PC-9 (cell line): ENCODE data around the gene DOCK3. TPM values are rescaled to one million over a fixed set of nuclear protein-coding genes. Genes with fewer than 3 reads are reported as not detected.

Experiments
- BruUV-seq: library from RNA; stranded (reverse); fragments of 400-500 nt; replicated peaks from 2 replicates; lab custom pipeline; 2021; lab: Mats Ljungman, UMichigan
- CTCF ChIA-PET: fragments of 300-600 bp; sonication (Branson Sonifier 250); formaldehyde crosslinking; loops from one replicate; lab custom pipeline; 2022; ENCODE audit warnings: antibody characterized with exemption; lab: Charles Lee
- POLR2A ChIA-PET: fragments of 300-600 bp; sonication (Branson Sonifier 250); formaldehyde crosslinking; loops from one replicate; lab custom pipeline; 2022; ENCODE audit warnings: antibody characterized with exemption; ENCODE audit not compliant: unreplicated experiment; lab: Charles Lee
- DNase-seq, 2 experiments: peaks; one replicate each; pipeline versions ENCODE4 v3.0.0 to v3.0.0-alpha.2; 2015 to 2022; ENCODE audit warnings: mixed read lengths in 1 of 2
- H2AFZ ChIP-seq: fragments of 200-600 bp; sonication (generic); 2 replicates; pipeline ENCODE4 v1.8.1; 2017; ENCODE audit warnings: antibody characterized with exemption
- H3F3A ChIP-seq: fragments of 200-600 bp; sonication (generic); 2 replicates; pipeline ENCODE4 v1.8.1; 2017; ENCODE audit warnings: antibody characterized with exemption, mild to moderate bottlenecking, low read depth; ENCODE audit not compliant: insufficient read depth
- H3K27ac ChIP-seq: fragments of 200-600 bp; sonication (generic); 2 replicates; pipeline ENCODE4 v1.6.1; 2016; ENCODE audit warnings: mixed run types
- H3K27me3 ChIP-seq: fragments of 200-600 bp; sonication (generic); 2 replicates; pipeline ENCODE4 v1.6.1; 2016; ENCODE audit warnings: low read depth, mixed run types; ENCODE audit not compliant: insufficient read depth
- H3K36me3 ChIP-seq: fragments of 200-600 bp; sonication (generic); 2 replicates; pipeline ENCODE4 v1.6.1; 2016; ENCODE audit warnings: low read depth, mixed run types
- H3K4me1 ChIP-seq: fragments of 200-600 bp; sonication (generic); replicated peaks from 2 replicates; pipeline ENCODE4 v1.6.1; 2016; ENCODE audit warnings: mixed run types; ENCODE audit not compliant: insufficient read depth
- H3K4me2 ChIP-seq: fragments of 200-600 bp; sonication (generic); 2 replicates; pipeline ENCODE4 v1.6.1; 2017; ENCODE audit warnings: mixed run types
- H3K4me3 ChIP-seq: fragments of 200-600 bp; sonication (generic); 2 replicates; pipeline ENCODE4 v1.6.1; 2016; ENCODE audit warnings: mixed run types
- H3K79me2 ChIP-seq: fragments of 200-600 bp; sonication (generic); 2 replicates; pipeline ENCODE4 v1.6.1; 2017; ENCODE audit warnings: low read depth, mixed run types
- H3K9me2 ChIP-seq: fragments of 200-600 bp; sonication (generic); 2 replicates; pipeline ENCODE4 v1.8.1; 2017; ENCODE audit warnings: mild to moderate bottlenecking; ENCODE audit not compliant: insufficient read depth
- H3K9me3 ChIP-seq: fragments of 200-600 bp; sonication (generic); 2 replicates; pipeline ENCODE4 v1.8.1; 2016; ENCODE audit warnings: low read depth; ENCODE audit not compliant: insufficient read depth
- H4K20me1 ChIP-seq: fragments of 200-600 bp; sonication (generic); 2 replicates; pipeline ENCODE4 v1.8.1; 2017; ENCODE audit not compliant: insufficient read depth
- EZH2 ChIP-seq: fragments of 200-600 bp; sonication (generic); IDR thresholded peaks from 2 replicates; pipeline ENCODE4 v1.8.0; 2017; ENCODE audit warnings: antibody characterized with exemption, low read depth
- intact Hi-C: fragments of 100-400 bp; cut with micrococcal nuclease; formaldehyde crosslinking; loops from one replicate; pipeline ENCODE4 v1.10.0; 2022; ENCODE audit not compliant: unreplicated experiment
- total RNA-seq: library from RNA; stranded (reverse); gene quantifications from 2 replicates; pipeline ENCODE4 v1.2.3, GENCODE V29; 2021
- TF ChIP-seq, protein P1 (sequence below): fragments of 200-600 bp; sonication (generic); conservative IDR thresholded peaks from 2 replicates; pipeline ENCODE4 v1.6.1; 2017; ENCODE audit warnings: mixed run types, antibody characterized with exemption, mild to moderate bottlenecking, moderate library complexity

DOCK3 gene
- total RNA-seq, 1 experiment from 2014 or later = 16.9 TPM

- Histone ChIP-seq H3K27ac (no peak overlapping the region), H3K79me2 (peaks cover 40% of the 10 kb centered on the region), H3K9me3 (no peaks in the 10 kb centered on the region), H3K36me3 (peaks cover 26% of the 10 kb centered on the region), H2AFZ (no peak overlapping the region), H3K4me2 (no peak overlapping the region), H3K9me2 (no peaks in the 10 kb centered on the region), H3K4me1 (peaks cover 17% of the 10 kb centered on the region), H3K27me3 (no peaks in the 10 kb centered on the region), H3K4me3 (no peak overlapping the region), H3F3A (peaks cover 47% of the 10 kb centered on the region), H4K20me1 (peaks cover 23% of the 10 kb centered on the region)
- ChIA-PET CTCF (no interaction called here), POLR2A (no interaction called here)
- no peak for DNase-seq
- TF ChIP-seq, protein P1, sequence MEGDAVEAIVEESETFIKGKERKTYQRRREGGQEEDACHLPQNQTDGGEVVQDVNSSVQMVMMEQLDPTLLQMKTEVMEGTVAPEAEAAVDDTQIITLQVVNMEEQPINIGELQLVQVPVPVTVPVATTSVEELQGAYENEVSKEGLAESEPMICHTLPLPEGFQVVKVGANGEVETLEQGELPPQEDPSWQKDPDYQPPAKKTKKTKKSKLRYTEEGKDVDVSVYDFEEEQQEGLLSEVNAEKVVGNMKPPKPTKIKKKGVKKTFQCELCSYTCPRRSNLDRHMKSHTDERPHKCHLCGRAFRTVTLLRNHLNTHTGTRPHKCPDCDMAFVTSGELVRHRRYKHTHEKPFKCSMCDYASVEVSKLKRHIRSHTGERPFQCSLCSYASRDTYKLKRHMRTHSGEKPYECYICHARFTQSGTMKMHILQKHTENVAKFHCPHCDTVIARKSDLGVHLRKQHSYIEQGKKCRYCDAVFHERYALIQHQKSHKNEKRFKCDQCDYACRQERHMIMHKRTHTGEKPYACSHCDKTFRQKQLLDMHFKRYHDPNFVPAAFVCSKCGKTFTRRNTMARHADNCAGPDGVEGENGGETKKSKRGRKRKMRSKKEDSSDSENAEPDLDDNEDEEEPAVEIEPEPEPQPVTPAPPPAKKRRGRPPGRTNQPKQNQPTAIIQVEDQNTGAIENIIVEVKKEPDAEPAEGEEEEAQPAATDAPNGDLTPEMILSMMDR = no peak
- TF ChIP-seq EZH2 = no peak
- BruUV-seq = no TSS peak
- intact Hi-C loops = no loop called here
Observed at GRCh38 chr3:51394541-51394940, 719.8 kb downstream of the DOCK3 start.

GRCh38 chr3:51395493-51396213 is 720.9 kb downstream of the DOCK3 start:
- TF ChIP-seq, protein P1 = no peak
- no peak for TF ChIP-seq EZH2
- intact Hi-C loops = no loop called here
- POLR2A ChIA-PET = interaction anchor here (0.7 kb wide), 1 partner anchor 115 kb away, joined by 3 read pairs; no protein-coding TSS in a partner anchor
- H3K36me3 ChIP-seq = peaks cover 21% of the 10 kb centered on the region
- H3K4me1 ChIP-seq = peaks cover 11% of the 10 kb centered on the region
- H3K9me2 ChIP-seq = no peaks in the 10 kb centered on the region
- CTCF ChIA-PET = no interaction called here
- DNase-seq = no peak
- no peaks in the 10 kb centered on the region for H3K27me3 ChIP-seq
- no TSS peak for BruUV-seq
- H3K4me2 ChIP-seq = no peak overlapping the region
- peaks cover 36% of the 10 kb centered on the region for H3F3A ChIP-seq
- H3K4me3 ChIP-seq = no peak overlapping the region
- peaks cover 23% of the 10 kb centered on the region for H4K20me1 ChIP-seq
- H3K27ac ChIP-seq = no peak overlapping the region
- H2AFZ ChIP-seq = no peak overlapping the region
- H3K79me2 ChIP-seq = peaks cover 36% of the 10 kb centered on the region
- no peaks in the 10 kb centered on the region for H3K9me3 ChIP-seq

DNA sequence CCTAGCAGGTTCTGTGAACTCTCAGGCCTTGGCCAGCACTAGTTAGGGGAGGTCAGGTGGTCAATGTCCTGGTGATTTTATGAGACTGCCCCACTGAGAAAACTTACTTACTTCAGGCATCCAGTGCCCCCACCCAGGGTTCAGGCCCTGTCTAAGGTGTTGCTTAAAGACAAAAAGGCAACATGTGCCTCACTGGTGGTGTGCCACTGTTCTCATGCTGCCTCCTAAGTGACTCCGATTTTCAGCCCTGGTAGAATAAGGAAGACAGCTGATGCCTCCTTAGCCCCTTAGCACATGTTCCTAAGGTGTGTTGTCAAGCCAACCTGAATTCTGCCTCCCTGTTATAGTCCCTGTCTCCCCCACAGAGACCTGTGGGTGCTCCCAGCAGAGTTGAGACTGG is 721.7 kb downstream of the DOCK3 start:
- CTCF ChIA-PET = no interaction called here
- no peak for DNase-seq
- POLR2A ChIA-PET = interaction anchor here (0.6 kb wide), 1 partner anchor 142 kb away, joined by 3 read pairs; no protein-coding TSS in a partner anchor
- H3K27me3 ChIP-seq = no peaks in the 10 kb centered on the region
- peaks cover 34% of the 10 kb centered on the region for H3F3A ChIP-seq
- intact Hi-C loops = no loop called here
- no TSS peak for BruUV-seq
- H3K9me2 ChIP-seq = no peaks in the 10 kb centered on the region
- H3K36me3 ChIP-seq = peaks cover 21% of the 10 kb centered on the region
- H3K4me2 ChIP-seq = no peak overlapping the region
- peaks cover 9% of the 10 kb centered on the region for H3K4me1 ChIP-seq
- no peak overlapping the region for H2AFZ ChIP-seq
- no peaks in the 10 kb centered on the region for H3K9me3 ChIP-seq
- peaks cover 36% of the 10 kb centered on the region for H3K79me2 ChIP-seq
- no peak overlapping the region for H3K4me3 ChIP-seq
- no peak for TF ChIP-seq EZH2
- TF ChIP-seq, protein P1 = no peak
- peaks cover 23% of the 10 kb centered on the region for H4K20me1 ChIP-seq
- no peak overlapping the region for H3K27ac ChIP-seq
